Spleen (tissue), 7 donors: ENCODE data around the gene PTOV1.

Experiments
- CTCF ChIP-seq, 11 experiments: fragments of 200-600 bp in 7 of 11; fragments of 450-650 bp in 4 of 11; sonication (generic) in 4 of 11; IDR thresholded peaks in 8 of 11; conservative IDR thresholded peaks in 3 of 11; 1 replicate in 7 of 11; 2 replicates in 4 of 11; pipeline versions ENCODE4 v1.4.0 to v1.8.0; 2016 to 2021; ENCODE audit warnings: antibody characterized with exemption in 11 of 11, inconsistent platforms in 4 of 11, mild to moderate bottlenecking in 1 of 11
- POLR2A ChIP-seq, 3 donors: fragments of 450-650 bp; IDR thresholded peaks; one replicate each; pipeline ENCODE4 v1.5.1; 2017; ENCODE audit warnings: antibody characterized with exemption in 3 of 3, mild to moderate bottlenecking in 1 of 3
- POLR2AphosphoS5 ChIP-seq, 3 donors: sonication (generic); formaldehyde crosslinking; IDR thresholded peaks; one replicate each; pipeline ENCODE4 v1.5.1; 2017; ENCODE audit warnings: antibody characterized with exemption in 3 of 3
- donor health status: DM: no; HTN: no; CAD: no; lungs with moderate emphysema.
- donor health status: DM: no; HTN: no; CAD: no.
- donor health status: DM: no; HTN: no; CAD: no.

GRCh38 chr19:49850487-49851342 is at the start of gene PTOV1:
- TF ChIP-seq POLR2A (IDR thresholded peaks at IDR 0.05) (peak; percentile 42 to 81 (median 43)), CTCF (IDR thresholded peaks at IDR 0.05 in 8 of 11, conservative IDR thresholded peaks at IDR 0.05 in 3 of 11) (no peak), POLR2AphosphoS5 (IDR thresholded peaks at IDR 0.05) (peak; percentile 92 to 94 (median 94))
